ENCODE results near the gene WDR62.

DNA sequence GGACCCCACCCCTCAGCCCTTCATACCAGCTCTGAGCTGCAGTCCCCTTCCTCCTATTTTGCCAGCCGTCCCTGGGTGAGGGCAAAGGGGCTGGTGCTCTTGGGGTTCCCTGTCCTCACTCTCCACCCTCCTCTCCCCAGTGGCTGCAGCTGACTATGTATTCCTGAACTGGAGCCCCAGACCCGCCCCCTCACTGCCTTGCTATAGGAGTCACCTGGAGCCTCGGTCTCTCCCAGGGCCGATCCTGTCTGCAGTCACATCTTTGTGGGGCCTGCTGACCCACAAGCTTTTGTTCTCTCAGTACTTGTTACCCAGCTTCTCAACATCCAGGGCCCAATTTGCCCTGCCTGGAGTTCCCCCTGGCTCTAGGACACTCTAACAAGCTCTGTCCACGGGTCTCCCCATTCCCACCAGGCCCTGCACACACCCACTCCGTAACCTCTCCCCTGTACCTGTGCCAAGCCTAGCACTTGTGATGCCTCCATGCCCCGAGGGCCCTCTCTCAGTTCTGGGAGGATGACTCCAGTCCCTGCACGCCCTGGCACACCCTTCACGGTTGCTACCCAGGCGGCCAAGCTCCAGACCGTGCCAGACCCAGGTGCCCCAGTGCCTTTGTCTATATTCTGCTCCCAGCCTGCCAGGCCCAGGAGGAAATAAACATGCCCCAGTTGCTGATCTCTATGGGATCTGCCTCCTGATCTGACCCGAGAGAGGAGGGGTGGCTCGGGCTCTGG, 95.1 kb downstream of the WDR62 start:
- TF ChIP-seq, protein P1, sequence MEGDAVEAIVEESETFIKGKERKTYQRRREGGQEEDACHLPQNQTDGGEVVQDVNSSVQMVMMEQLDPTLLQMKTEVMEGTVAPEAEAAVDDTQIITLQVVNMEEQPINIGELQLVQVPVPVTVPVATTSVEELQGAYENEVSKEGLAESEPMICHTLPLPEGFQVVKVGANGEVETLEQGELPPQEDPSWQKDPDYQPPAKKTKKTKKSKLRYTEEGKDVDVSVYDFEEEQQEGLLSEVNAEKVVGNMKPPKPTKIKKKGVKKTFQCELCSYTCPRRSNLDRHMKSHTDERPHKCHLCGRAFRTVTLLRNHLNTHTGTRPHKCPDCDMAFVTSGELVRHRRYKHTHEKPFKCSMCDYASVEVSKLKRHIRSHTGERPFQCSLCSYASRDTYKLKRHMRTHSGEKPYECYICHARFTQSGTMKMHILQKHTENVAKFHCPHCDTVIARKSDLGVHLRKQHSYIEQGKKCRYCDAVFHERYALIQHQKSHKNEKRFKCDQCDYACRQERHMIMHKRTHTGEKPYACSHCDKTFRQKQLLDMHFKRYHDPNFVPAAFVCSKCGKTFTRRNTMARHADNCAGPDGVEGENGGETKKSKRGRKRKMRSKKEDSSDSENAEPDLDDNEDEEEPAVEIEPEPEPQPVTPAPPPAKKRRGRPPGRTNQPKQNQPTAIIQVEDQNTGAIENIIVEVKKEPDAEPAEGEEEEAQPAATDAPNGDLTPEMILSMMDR (optimal IDR thresholded peaks at IDR 0.05 in 1 of 3, IDR thresholded peaks at IDR 0.05 in 1 of 3, conservative IDR thresholded peaks at IDR 0.05 in 1 of 3; ENCODE audit: extremely low read depth in 1 of 3, insufficient read depth in 2 of 3, low read length in 3 of 3): no peak
- no peak for TF ChIP-seq EZH2 (IDR thresholded peaks at IDR 0.05; ENCODE audit: low read length)
